Measurements from ENCODE around the gene UMODL1. TPM values are rescaled to one million over a fixed set of nuclear protein-coding genes. Genes with fewer than 3 reads are reported as not detected.

The UMODL1 gene
- total RNA-seq, 2 experiments from 2014 or later, result 0.10 to 0.21 TPM

GRCh38 chr21:42156690-42157605 is 85.8 kb downstream of the UMODL1 start:
- no peaks in the 10 kb centered on the region for H3K9me3 Mint-ChIP-seq
- no peak overlapping the region for H3K27ac Mint-ChIP-seq
- no peaks in the 10 kb centered on the region for H3K27me3 Mint-ChIP-seq
- DNase-seq, result no peak
- no peak overlapping the region for H3K4me3 Mint-ChIP-seq
- peaks cover 16% of the 10 kb centered on the region for H3K4me1 Mint-ChIP-seq
- H3K36me3 Mint-ChIP-seq (ENCODE audit: low read depth), result no peaks in the 10 kb centered on the region
- ChIA-PET POLR2A (no interaction called here), CTCF (interaction anchor here (0.9 to 1.5 kb wide), 4 partner anchors 9 to 100 kb away, joined by 3 to 7 read pairs (median 4); no protein-coding TSS in a partner anchor)

GRCh38 chr21:42157606-42158310 is 86.6 kb downstream of the UMODL1 start:
- CTCF ChIA-PET, result interaction anchor here (0.7 to 1.5 kb wide), 5 partner anchors 9 to 101 kb away, joined by 3 to 7 read pairs (median 4); no protein-coding TSS in a partner anchor
- H3K4me3 Mint-ChIP-seq, result no peak overlapping the region
- DNase-seq, result no peak
- peaks cover 24% of the 10 kb centered on the region for H3K4me1 Mint-ChIP-seq
- POLR2A ChIA-PET, result no interaction called here
- H3K27ac Mint-ChIP-seq, result no peak overlapping the region
- no peaks in the 10 kb centered on the region for H3K27me3 Mint-ChIP-seq
- H3K9me3 Mint-ChIP-seq, result no peaks in the 10 kb centered on the region
- no peaks in the 10 kb centered on the region for H3K36me3 Mint-ChIP-seq (ENCODE audit: low read depth)

- Mint-ChIP-seq H3K36me3 (ENCODE audit: low read depth) (no peaks in the 10 kb centered on the region), H3K27me3 (no peaks in the 10 kb centered on the region), H3K4me1 (peaks cover 33% of the 10 kb centered on the region), H3K9me3 (no peaks in the 10 kb centered on the region), H3K4me3 (no peak overlapping the region), H3K27ac (no peak overlapping the region)
- ChIA-PET CTCF (interaction anchor here (1.8 kb wide), 1 partner anchor 14 kb away, joined by 5 read pairs; no protein-coding TSS in a partner anchor), POLR2A (no interaction called here)
- DNase-seq, result no peak
Measured at GRCh38 chr21:42158846-42159245, 87.7 kb downstream of the UMODL1 start.

- Mint-ChIP-seq H3K4me1 (peaks cover 38% of the 10 kb centered on the region), H3K27ac (no peak overlapping the region), H3K36me3 (ENCODE audit: low read depth) (no peaks in the 10 kb centered on the region), H3K4me3 (no peak overlapping the region), H3K9me3 (no peaks in the 10 kb centered on the region), H3K27me3 (no peaks in the 10 kb centered on the region)
- POLR2A ChIA-PET, result no interaction called here
- CTCF ChIA-PET, result interaction anchor here (1.8 kb wide), 1 partner anchor 14 kb away, joined by 5 read pairs; no protein-coding TSS in a partner anchor
- DNase-seq, result no peak
Measured at GRCh38 chr21:42159560-42160110, 88.5 kb downstream of the UMODL1 start.

- ChIA-PET POLR2A (no interaction called here), CTCF (interaction anchor here (0.5 to 1.8 kb wide), 3 partner anchors 15 to 94 kb away, joined by 3 to 5 read pairs (median 3); no protein-coding TSS in a partner anchor)
- H3K9me3 Mint-ChIP-seq, result no peaks in the 10 kb centered on the region
- no peaks in the 10 kb centered on the region for H3K27me3 Mint-ChIP-seq
- no peak for DNase-seq
- H3K4me1 Mint-ChIP-seq, result peaks cover 39% of the 10 kb centered on the region
- no peak overlapping the region for H3K4me3 Mint-ChIP-seq
- no peaks in the 10 kb centered on the region for H3K36me3 Mint-ChIP-seq (ENCODE audit: low read depth)
- H3K27ac Mint-ChIP-seq, result no peak overlapping the region
Measured at GRCh38 chr21:42160111-42160721, 89.1 kb downstream of the UMODL1 start.

GRCh38 chr21:42160765-42161164 is 89.6 kb downstream of the UMODL1 start:
- peaks cover 39% of the 10 kb centered on the region for H3K4me1 Mint-ChIP-seq
- CTCF ChIA-PET, result interaction anchor here (0.5 to 0.8 kb wide), 2 partner anchors 16 to 93 kb away, joined by 3 read pairs; no protein-coding TSS in a partner anchor
- no peak for DNase-seq
- no peaks in the 10 kb centered on the region for H3K9me3 Mint-ChIP-seq
- H3K27me3 Mint-ChIP-seq, result no peaks in the 10 kb centered on the region
- H3K27ac Mint-ChIP-seq, result no peak overlapping the region
- no peak overlapping the region for H3K4me3 Mint-ChIP-seq
- POLR2A ChIA-PET, result no interaction called here
- no peaks in the 10 kb centered on the region for H3K36me3 Mint-ChIP-seq (ENCODE audit: low read depth)

- Mint-ChIP-seq H3K9me3 (no peaks in the 10 kb centered on the region), H3K27me3 (no peaks in the 10 kb centered on the region), H3K36me3 (ENCODE audit: low read depth) (no peaks in the 10 kb centered on the region), H3K27ac (peak overlapping the region; percentile 66), H3K4me3 (no peak overlapping the region), H3K4me1 (peaks cover 39% of the 10 kb centered on the region)
- CTCF ChIA-PET, result no interaction called here
- POLR2A ChIA-PET, result no interaction called here
- DNase-seq, result no peak
Measured at GRCh38 chr21:42161401-42161955, 90.4 kb downstream of the UMODL1 start.

GRCh38 chr21:42161956-42162681 is 91.0 kb downstream of the UMODL1 start:
- H3K36me3 Mint-ChIP-seq (ENCODE audit: low read depth), result no peaks in the 10 kb centered on the region
- POLR2A ChIA-PET, result no interaction called here
- H3K9me3 Mint-ChIP-seq, result no peaks in the 10 kb centered on the region
- CTCF ChIA-PET, result no interaction called here
- peaks cover 39% of the 10 kb centered on the region for H3K4me1 Mint-ChIP-seq
- H3K4me3 Mint-ChIP-seq, result no peak overlapping the region
- no peaks in the 10 kb centered on the region for H3K27me3 Mint-ChIP-seq
- peak; percentile 56 for DNase-seq
- peak overlapping the region; percentile 66 for H3K27ac Mint-ChIP-seq

GRCh38 chr21:42162831-42163510 is 91.9 kb downstream of the UMODL1 start:
- ChIA-PET CTCF (interaction anchor here (1.3 kb wide), 1 partner anchor 31 kb away, joined by 3 read pairs; no protein-coding TSS in a partner anchor), POLR2A (no interaction called here)
- Mint-ChIP-seq H3K36me3 (ENCODE audit: low read depth) (no peaks in the 10 kb centered on the region), H3K4me3 (no peak overlapping the region), H3K4me1 (peaks cover 39% of the 10 kb centered on the region), H3K9me3 (no peaks in the 10 kb centered on the region), H3K27ac (peak overlapping the region; percentile 20), H3K27me3 (no peaks in the 10 kb centered on the region)
- no peak for DNase-seq

GRCh38 chr21:42163511-42163863 is 92.4 kb downstream of the UMODL1 start:
- Mint-ChIP-seq H3K4me3 (no peak overlapping the region), H3K9me3 (no peaks in the 10 kb centered on the region), H3K27ac (peak overlapping the region; percentile 20), H3K27me3 (no peaks in the 10 kb centered on the region), H3K4me1 (peaks cover 39% of the 10 kb centered on the region), H3K36me3 (ENCODE audit: low read depth) (no peaks in the 10 kb centered on the region)
- no peak for DNase-seq
- CTCF ChIA-PET, result interaction anchor here (1.0 to 1.5 kb wide), 5 partner anchors 10 to 96 kb away, joined by 3 to 17 read pairs (median 7); no protein-coding TSS in a partner anchor
- POLR2A ChIA-PET, result no interaction called here

GRCh38 chr21:42164064-42164789 is 93.1 kb downstream of the UMODL1 start:
- no peak overlapping the region for H3K27ac Mint-ChIP-seq
- no peaks in the 10 kb centered on the region for H3K9me3 Mint-ChIP-seq
- POLR2A ChIA-PET, result no interaction called here
- no peaks in the 10 kb centered on the region for H3K27me3 Mint-ChIP-seq
- H3K4me1 Mint-ChIP-seq, result peaks cover 38% of the 10 kb centered on the region
- CTCF ChIA-PET, result interaction anchor here (0.6 to 1.5 kb wide), 9 partner anchors 10 to 146 kb away, joined by 3 to 17 read pairs (median 5); no protein-coding TSS in a partner anchor
- no peak overlapping the region for H3K4me3 Mint-ChIP-seq
- DNase-seq, result peak; percentile 67
- H3K36me3 Mint-ChIP-seq (ENCODE audit: low read depth), result no peaks in the 10 kb centered on the region

All from activated CD4-positive, alpha-beta T cell treated with anti-CD3 and anti-CD28 coated beads, Interleukin-2, amount 10 ng/mL, durations not matched to agents 7 days and 5 days (primary cell).